Astrocyte (in vitro differentiated cells and primary cell): Measurements from ENCODE around the gene SNX4.

Experiments used
- EZH2 ChIP-seq: IDR thresholded peaks from 2 replicates; pipeline ENCODE4 v1.6.1; 2012; ENCODE audit warnings: mild to moderate bottlenecking, low read length, inconsistent platforms; ENCODE audit not compliant: insufficient read depth
- TF ChIP-seq, protein P1 (sequence below): IDR thresholded peaks from 2 replicates; pipeline ENCODE4 v1.5.1; 2011; ENCODE audit warnings: low read depth, mild to moderate bottlenecking, inconsistent platforms, low read length, moderate library complexity; ENCODE audit not compliant: insufficient read depth

DNA sequence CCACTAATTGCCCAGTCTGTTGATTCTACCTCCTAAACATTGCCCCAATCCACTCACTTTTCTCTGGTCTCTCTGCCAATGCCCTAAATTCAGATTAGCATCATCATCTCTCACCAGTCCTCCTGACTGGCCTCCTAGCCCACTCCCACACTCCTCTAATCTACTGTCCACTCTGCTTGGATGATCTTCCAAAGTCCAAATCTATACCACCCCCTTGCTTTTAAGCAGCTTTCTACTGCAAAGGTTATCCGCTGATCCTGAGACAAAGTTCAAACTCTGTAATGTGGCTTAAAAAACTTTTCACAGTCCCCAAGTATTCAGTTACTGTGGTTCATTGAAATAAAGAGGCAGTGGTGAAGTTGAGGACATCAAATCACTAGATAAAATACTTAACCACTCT lies 37.6 kb downstream of the SNX4 start:
- TF ChIP-seq, protein P1, sequence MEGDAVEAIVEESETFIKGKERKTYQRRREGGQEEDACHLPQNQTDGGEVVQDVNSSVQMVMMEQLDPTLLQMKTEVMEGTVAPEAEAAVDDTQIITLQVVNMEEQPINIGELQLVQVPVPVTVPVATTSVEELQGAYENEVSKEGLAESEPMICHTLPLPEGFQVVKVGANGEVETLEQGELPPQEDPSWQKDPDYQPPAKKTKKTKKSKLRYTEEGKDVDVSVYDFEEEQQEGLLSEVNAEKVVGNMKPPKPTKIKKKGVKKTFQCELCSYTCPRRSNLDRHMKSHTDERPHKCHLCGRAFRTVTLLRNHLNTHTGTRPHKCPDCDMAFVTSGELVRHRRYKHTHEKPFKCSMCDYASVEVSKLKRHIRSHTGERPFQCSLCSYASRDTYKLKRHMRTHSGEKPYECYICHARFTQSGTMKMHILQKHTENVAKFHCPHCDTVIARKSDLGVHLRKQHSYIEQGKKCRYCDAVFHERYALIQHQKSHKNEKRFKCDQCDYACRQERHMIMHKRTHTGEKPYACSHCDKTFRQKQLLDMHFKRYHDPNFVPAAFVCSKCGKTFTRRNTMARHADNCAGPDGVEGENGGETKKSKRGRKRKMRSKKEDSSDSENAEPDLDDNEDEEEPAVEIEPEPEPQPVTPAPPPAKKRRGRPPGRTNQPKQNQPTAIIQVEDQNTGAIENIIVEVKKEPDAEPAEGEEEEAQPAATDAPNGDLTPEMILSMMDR = no peak
- TF ChIP-seq EZH2 = no peak
